GM21528 (cell line): ENCODE results near the gene GRAMD4.

Experiments used
- ATAC-seq: cut with Tn5 transposase; IDR thresholded peaks from one replicate; pipeline ENCODE4 v1.9.1; 2021; ENCODE audit warnings: mild to moderate bottlenecking, moderate library complexity; ENCODE audit not compliant: unreplicated experiment, low FRiP score

Gene GRAMD4

GRCh38 chr22:46582281-46582933 is 37.8 kb upstream of the GRAMD4 start:
- no peak for ATAC-seq

- no peak for ATAC-seq
These were observed 36.6 kb upstream of the GRAMD4 start for GRCh38 chr22:46583571-46583970.

DNA sequence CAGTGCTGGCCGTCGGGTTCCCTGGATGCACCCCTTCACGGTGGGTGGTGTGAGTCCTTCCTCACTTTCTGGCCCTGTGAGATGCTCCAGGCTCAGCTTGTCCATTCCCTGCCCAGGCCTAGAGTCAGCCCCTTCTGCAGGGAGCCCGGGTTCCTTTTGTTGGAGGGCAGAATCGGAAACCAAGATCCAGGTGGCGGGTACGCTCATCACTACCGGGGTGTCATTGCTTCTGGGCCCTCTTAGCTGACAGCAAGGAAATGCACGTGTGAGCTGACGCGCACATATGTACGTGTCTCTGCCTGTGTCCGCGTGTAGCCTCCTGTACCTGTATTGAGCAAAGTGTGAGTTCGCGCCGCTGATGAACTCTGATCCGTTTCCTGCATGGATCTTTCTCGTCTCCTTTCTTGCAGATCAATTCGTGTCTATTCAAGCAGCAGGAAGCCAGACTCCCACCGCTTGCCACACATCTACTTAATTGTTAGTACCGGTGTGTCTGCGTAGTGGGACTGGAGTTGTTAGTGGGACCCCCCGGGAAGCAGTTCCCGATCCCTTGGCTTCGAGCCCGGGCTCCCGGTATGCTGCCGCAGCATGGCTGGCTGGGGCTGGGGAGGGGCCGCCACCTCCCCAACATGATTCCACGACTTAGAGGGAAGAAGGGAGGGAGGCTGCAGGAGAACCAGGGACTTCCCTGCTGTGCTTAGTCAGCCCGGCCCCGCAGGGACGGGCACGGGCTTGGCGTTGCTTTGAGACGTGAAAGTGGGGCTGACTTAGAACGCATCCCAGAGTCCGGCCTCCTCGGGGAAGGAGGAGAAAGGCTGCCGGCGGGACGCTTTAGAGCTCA is 35.9 kb upstream of the GRAMD4 start:
- ATAC-seq = no peak

DNA sequence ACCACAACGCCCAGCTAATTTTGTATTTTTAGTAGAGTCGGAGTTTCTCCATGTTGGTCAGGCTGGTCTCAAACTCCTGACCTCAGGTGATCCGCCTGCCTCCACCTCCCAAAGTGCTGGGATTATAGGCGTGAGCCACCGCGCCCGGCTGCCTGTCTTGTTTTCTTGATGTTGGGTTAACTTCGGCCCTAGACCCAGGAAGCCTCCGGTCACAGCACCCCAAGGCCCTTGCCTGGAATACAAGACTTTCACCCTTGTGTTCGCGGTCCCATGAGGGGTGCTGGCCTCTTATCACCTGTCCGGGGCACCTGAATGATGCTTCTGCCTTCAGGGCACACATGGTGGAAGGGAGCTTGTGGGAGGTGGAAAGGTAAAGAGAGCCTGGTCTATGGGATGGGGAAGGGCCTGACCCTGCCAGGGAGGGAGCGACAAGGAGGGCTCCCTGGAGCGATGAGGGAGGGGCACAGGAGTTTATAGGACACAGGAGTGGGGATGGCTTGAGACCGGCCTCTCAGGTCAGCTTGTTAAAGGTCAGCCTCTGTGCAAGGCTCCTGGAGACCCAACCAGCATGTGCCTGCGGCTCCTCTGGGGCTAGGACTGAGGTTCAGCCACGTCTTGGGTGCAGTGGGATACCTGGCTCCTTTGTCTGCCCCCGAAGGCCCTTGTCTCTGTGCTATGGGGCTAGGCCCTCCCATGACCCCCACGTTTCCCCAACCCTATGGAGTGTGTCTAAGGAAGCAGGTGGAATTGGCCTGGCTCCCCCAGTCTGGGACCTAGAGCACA is 34.7 kb upstream of the GRAMD4 start:
- no peak for ATAC-seq

DNA sequence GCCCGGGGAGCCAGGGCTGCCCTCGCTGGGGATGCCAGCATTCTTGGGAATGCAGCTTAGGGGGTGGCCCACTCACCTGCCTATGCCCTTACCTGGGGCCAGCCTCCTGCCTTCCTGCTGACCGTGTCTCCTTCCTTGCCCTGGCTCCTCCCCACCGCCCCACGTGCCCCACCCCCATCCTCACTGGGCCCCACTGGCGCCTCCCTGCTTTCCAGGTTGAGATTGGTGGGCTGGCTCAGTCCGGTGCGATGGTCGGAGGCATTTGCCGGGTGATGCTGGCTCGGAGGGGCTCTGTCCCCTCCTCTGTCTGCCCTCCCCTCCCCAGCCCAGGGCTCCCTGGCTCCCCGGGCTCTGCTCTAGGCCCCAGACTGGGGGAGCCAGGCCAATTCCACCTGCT is 34.1 kb upstream of the GRAMD4 start:
- no peak for ATAC-seq

- no peak for ATAC-seq
These were observed 33.6 kb upstream of the GRAMD4 start for GRCh38 chr22:46586531-46587011.

DNA sequence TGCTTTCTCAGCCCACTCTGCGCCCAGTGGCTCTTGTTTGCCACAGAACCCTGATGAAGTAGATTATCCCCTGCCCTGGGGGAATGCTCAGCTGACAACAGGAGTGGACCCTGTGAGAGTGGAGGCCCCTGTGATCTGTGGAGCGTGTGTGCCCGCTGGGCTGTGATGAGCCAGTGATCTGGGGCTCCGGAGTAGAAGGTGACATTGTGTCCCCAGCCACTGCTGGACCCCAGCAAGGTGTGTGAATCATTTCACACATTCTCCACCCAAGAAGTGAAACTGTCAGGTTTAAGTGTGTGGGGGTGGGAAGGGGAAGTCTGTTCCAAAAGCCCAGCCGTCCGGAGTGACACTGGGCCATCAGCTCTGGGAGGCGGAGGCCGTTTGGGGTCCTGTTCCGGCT is 33.1 kb upstream of the GRAMD4 start:
- ATAC-seq = peak; percentile 46

DNA sequence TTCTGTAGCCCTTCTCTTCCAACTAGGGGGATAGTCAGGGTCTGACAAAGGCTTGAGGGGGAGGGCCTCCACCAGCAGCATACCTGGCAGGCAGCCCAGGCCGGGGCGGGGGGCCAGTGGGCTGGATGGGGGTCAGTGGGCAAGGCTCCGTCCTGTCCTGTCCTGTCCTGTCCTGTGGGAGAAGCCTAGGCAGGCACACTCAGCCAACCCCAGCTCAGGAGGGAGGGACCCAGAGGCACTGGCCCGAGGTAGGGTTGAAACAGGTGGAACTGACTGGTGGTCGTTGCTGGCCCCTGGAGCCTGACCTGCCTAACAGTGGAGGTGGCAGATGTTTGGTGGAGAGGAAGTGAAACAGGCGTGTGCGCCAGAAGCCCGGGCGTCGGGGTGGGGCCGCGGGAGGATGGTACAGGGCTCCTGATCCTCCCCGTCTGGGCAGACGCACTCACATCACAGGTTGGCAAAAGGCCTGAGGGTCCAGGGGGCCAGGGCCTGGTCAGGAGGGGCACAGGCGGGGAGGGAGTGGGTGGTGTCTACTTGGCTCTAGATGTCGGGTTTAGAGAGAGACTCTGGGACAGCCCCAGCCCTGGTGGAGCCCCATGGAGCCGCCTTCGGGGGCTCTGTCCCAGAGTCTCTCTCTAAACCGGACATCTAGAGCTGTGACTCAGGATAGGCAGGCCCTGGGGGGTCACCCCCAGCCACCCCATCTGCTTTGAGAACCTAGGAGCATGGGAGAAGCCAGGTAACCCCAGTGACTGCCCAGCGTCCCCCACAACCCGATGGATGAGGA is 32.5 kb upstream of the GRAMD4 start:
- ATAC-seq = peak; percentile 53

- ATAC-seq = no peak
These were observed 31.7 kb upstream of the GRAMD4 start for GRCh38 chr22:46588279-46589140.

GRCh38 chr22:46589141-46589748 is 30.9 kb upstream of the GRAMD4 start:
- no peak for ATAC-seq

GRCh38 chr22:46589871-46590271 is 30.3 kb upstream of the GRAMD4 start:
- no peak for ATAC-seq

GRCh38 chr22:46590334-46590733 is 29.9 kb upstream of the GRAMD4 start:
- ATAC-seq = no peak

DNA sequence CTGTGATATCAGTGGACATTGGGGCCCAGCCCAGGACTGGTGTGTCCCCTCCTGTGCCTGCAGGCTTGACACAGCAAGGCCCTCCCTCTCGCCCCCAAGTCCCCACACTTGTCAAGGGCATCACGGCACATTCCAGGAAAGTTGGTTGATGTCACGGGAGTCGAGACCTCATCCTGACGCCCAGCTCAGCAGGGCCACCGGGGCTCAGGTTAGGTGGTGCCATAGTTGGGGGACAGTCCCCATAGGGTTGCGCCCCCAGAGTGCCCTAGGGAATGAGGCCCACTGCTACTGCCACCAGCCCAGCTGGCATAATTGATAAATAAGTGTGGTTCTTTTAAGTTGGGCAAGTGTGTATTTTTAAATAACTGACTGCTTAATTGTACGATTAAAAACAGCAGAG is 28.3 kb upstream of the GRAMD4 start:
- no peak for ATAC-seq

DNA sequence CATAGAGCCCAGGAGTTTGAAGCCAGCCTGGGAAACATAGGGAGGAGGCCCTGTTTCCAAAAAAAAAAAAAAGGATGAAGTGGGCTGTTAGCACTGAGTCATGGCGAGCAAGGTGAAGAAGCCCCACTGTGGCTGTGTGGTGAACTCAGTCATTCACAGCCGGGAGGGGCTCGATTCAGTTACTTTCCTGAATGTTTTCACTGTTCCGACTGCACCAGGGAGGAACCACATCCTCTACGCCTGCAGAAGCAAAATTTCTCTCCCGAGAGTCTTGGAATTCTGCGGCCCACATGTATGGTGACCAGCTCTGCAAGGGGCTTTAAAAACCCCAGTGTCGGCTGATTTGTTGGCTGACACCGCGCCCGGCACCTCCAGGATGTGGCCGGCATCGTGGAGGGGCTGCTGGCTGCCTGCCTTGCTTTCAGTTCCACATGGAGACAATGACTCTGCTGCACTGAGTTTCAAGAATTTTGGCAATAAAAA is 27.8 kb upstream of the GRAMD4 start:
- peak; percentile 48 for ATAC-seq

DNA sequence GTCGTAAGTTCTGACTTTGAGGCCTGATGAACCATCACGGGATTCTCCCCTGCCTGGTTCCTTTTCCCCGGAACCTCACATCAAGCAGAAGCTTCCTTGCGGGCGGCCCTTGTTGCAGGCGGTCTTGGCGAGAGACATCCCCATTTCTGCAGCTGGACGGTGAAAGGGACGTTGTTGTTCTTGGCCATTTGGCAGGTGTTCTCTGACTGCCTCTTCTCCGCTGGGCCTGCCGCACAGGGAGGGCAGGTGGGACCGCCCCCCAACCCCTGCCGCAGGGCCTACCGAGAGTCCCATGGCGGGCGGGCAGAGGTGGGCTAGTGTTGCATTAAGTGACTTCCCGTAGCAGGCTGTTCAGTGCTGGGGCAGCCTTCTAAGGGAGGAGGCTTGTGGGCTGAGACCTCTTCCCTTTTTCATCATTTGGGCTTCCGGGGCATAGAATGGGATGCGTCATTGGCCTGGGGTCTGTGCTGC is 26.9 kb upstream of the GRAMD4 start:
- no peak for ATAC-seq

DNA sequence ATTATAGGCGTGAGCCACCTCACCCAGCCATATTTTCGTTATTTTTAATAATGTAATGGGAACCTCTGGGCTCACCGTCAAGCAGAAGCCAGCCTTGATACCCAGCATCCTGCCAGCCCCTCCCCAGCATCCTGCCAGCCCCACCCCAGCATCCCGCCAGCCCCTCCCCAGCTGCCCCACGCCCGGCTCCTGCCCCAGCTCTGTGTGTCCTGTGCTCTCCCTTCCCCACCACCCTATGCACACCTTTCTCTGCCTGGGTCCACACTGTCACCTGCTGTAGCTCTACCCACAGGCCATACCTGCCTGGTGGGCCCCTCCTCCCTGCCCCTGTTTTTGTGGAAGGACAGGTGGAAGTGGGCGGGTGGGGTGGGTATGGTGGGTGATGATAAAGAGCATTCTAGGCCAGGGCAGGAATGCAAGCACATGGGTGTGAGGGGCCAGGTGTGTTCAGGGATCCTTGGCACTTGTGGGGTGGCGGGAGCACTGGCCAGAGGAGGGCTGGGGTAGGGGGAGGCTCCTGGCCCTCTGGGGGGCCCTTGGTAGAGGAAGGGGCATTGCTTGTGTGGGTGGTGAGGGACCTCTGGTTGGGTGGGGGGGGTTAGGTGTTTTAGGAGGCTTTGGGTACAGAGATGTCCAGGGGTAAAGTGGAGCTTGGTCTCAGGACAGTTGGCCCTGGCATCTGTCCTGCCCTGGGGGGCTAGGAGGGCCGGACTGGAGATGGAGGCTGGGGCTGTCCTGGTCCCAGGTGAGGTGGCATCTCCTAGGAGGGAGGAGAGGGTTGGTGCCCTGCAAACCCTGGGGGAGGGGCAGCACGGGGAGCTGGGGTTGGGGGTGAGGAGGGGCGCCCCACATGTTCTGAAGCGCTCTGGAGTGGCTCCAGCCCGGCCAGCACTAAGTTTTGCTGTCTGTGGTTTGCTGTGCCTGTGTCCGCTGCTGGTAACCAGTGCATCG is 25.9 kb upstream of the GRAMD4 start:
- no peak for ATAC-seq

DNA sequence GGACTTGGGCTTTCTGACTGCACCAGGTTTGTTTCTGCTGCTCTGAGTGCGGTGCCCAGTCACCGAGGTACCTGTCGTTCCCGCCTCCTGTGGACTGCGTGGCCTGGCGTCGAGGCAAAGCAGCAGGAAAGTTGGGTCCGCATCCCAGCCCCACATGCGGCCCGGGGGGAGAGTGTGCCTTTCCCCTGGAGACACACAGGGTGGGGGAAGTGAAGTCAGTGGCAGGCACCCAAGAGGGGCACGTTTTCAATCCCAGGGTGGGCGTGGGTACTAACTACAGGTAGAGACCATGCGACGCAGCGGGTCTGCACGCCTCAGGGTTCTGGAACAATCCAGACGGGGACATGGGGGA is 25.3 kb upstream of the GRAMD4 start:
- ATAC-seq = no peak

GRCh38 chr22:46595545-46595944 is 24.6 kb upstream of the GRAMD4 start:
- no peak for ATAC-seq
